ENCODE measurements around the gene C10orf143.

The C10orf143 gene

DNA sequence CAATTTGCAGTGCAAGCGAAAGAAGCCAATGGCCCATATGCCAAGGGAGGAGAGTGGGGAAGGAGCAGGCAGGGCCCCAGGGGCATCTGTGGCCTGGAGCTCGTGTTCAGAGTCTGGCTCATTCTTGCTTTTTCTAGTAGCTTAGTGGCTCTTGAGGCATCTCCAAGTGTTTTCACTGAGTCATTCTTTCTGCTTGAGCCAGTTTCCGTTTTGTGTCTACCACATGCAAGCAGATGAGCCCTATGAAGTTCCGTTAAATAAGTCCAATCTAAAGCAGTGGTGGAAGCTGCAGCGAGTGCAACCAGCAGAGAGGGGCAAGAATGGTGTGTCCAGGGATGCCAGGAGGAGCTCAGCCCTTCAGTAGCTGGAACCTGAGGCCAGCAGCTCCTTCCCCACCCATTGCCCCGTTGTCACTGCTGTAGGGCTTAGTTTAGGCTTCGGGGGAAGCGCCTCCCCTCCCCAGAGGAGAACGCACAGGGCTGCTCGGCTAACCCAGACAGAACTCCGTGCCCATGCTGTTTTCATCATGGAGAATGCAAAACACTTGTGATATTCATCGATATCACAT lies 89.2 kb downstream of the C10orf143 start:
- TF ChIP-seq SP1 (IDR thresholded peaks at IDR 0.05) (no peak), NFRKB (IDR thresholded peaks at IDR 0.05) (no peak), BHLHE40 (IDR thresholded peaks at IDR 0.05; ENCODE audit: borderline replicate concordance) (no peak), ELF4 (IDR thresholded peaks at IDR 0.05) (no peak), TARDBP (IDR thresholded peaks at IDR 0.05) (no peak), ARNT (IDR thresholded peaks at IDR 0.05) (no peak), HDGF (IDR thresholded peaks at IDR 0.05; ENCODE audit: borderline replicate concordance) (no peak), FOXA1 (IDR thresholded peaks at IDR 0.05) (no peak), FOXK2 (IDR thresholded peaks at IDR 0.05) (no peak), FOXM1 (IDR thresholded peaks at IDR 0.05; ENCODE audit: borderline replicate concordance) (no peak), CTBP1 (IDR thresholded peaks at IDR 0.05; ENCODE audit: borderline replicate concordance) (no peak), LEF1 (IDR thresholded peaks at IDR 0.05; ENCODE audit: borderline replicate concordance) (no peak), ZNF384 (IDR thresholded peaks at IDR 0.05) (no peak), L3MBTL2 (conservative IDR thresholded peaks at IDR 0.05) (no peak), SUZ12 (IDR thresholded peaks at IDR 0.05) (no peak)
- TF ChIP-seq, protein P1, sequence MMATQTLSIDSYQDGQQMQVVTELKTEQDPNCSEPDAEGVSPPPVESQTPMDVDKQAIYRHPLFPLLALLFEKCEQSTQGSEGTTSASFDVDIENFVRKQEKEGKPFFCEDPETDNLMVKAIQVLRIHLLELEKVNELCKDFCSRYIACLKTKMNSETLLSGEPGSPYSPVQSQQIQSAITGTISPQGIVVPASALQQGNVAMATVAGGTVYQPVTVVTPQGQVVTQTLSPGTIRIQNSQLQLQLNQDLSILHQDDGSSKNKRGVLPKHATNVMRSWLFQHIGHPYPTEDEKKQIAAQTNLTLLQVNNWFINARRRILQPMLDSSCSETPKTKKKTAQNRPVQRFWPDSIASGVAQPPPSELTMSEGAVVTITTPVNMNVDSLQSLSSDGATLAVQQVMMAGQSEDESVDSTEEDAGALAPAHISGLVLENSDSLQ (IDR thresholded peaks at IDR 0.05): no peak
- POLR2A ChIA-PET: no interaction called here
- DNase-seq (ENCODE audit: extremely low spot score): no peak
- CTCF ChIA-PET: no interaction called here

DNA sequence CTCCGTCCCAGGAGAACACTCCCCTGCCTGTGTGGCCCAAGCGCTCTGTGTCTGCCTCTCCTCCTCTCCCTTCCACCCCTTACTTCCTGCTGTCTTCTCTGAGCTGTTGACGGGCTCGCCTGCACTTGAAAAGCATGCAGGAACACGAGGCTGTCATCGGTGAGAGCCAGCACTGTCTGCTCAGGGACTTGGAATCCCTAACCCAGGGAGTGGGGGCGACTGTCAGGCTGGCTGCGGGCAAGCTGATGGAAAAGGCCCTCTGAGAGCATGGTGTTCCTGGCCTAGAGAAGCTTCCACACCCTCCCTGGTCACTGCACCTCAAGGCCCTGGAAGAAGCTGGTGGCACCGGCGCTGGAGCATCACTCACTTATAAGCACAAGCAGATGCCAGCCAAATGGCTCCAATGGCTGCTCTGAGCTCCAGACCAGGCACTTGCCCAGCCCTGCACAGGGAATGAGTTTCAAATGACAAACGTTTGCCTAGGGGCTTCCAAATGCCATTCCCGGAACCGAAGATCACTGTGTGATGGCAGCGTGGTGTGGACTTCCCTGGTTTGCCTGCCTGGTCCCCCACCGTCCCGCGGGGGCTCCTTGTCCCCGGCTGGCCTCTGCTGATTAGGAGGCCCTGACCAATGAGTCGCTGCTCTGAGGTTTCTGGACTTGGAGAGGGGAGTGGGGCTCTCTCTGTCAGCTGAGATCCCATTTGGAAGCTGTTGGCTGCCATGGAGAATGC lies 89.8 kb downstream of the C10orf143 start:
- DNase-seq (ENCODE audit: extremely low spot score): no peak
- ChIA-PET CTCF (no interaction called here), POLR2A (no interaction called here)
- TF ChIP-seq LEF1 (IDR thresholded peaks at IDR 0.05; ENCODE audit: borderline replicate concordance) (no peak), BHLHE40 (IDR thresholded peaks at IDR 0.05; ENCODE audit: borderline replicate concordance) (no peak), ZNF384 (IDR thresholded peaks at IDR 0.05) (no peak), HDGF (IDR thresholded peaks at IDR 0.05; ENCODE audit: borderline replicate concordance) (no peak), ELF4 (IDR thresholded peaks at IDR 0.05) (no peak), FOXA1 (IDR thresholded peaks at IDR 0.05) (no peak), L3MBTL2 (conservative IDR thresholded peaks at IDR 0.05) (no peak)

DNA sequence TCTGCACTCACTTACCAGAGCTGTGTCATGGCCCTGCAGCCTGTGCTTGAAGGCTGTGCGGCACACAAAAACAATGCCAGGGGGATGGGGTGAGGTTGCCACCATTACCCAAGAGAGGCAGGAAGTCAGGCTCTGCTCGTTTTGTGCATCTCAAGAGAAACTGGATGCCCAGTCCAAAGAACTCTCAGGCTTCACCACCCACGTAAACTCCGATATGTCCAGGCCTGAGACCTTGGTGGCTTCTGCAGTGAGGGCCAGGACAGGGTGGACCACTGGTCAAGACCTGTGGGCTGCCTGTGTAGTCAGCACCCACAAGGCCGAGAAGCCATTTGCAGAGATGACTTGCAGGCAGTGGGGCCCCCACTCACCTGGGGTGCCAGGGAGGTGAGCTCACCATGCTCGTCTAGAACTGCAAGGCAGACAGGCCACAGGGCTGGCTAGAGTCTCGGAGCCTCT lies 91.9 kb downstream of the C10orf143 start:
- ChIA-PET CTCF (no interaction called here), POLR2A (no interaction called here)
- no peak for DNase-seq (ENCODE audit: extremely low spot score)
- TF ChIP-seq ARNT (IDR thresholded peaks at IDR 0.05) (no peak), SP1 (IDR thresholded peaks at IDR 0.05) (no peak), FOXK2 (IDR thresholded peaks at IDR 0.05) (no peak), FOXM1 (IDR thresholded peaks at IDR 0.05; ENCODE audit: borderline replicate concordance) (no peak), NFRKB (IDR thresholded peaks at IDR 0.05) (no peak), L3MBTL2 (conservative IDR thresholded peaks at IDR 0.05) (no peak), TARDBP (IDR thresholded peaks at IDR 0.05) (no peak), ZNF384 (IDR thresholded peaks at IDR 0.05) (no peak), ELF4 (IDR thresholded peaks at IDR 0.05) (no peak), SUZ12 (IDR thresholded peaks at IDR 0.05) (no peak)
- TF ChIP-seq, protein P1 (IDR thresholded peaks at IDR 0.05): no peak

DNA sequence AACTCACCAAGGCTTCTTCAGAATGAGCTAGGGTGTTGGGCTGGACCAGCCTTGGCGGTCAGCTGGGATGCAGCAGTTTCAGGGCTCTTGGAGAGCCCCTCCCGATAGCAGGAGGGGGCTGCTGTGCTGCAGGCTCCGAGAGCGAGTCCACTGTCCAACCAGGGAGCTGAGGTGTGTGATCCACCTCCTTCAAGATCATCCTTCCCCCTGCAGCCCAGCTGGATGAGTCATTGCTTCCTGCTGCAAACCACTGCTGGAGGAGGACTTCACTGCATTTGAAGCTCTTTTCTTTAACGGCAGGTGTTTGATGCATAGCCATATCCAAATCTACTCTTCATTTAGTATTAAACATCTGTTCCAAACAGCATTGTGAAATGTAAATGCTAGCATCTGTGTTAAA lies 92.4 kb downstream of the C10orf143 start:
- TF ChIP-seq HDGF (IDR thresholded peaks at IDR 0.05; ENCODE audit: borderline replicate concordance): no peak
- no peak for TF ChIP-seq TARDBP (IDR thresholded peaks at IDR 0.05)
- TF ChIP-seq CTBP1 (IDR thresholded peaks at IDR 0.05; ENCODE audit: borderline replicate concordance): no peak
- TF ChIP-seq SP1 (IDR thresholded peaks at IDR 0.05): no peak
- no peak for TF ChIP-seq FOXK2 (IDR thresholded peaks at IDR 0.05)
- TF ChIP-seq FOXM1 (IDR thresholded peaks at IDR 0.05; ENCODE audit: borderline replicate concordance): no peak
- TF ChIP-seq L3MBTL2 (conservative IDR thresholded peaks at IDR 0.05): no peak
- no peak for TF ChIP-seq SUZ12 (IDR thresholded peaks at IDR 0.05)
- TF ChIP-seq ZNF384 (IDR thresholded peaks at IDR 0.05): no peak
- TF ChIP-seq ARNT (IDR thresholded peaks at IDR 0.05): no peak
- TF ChIP-seq, protein P1 (IDR thresholded peaks at IDR 0.05): no peak
- TF ChIP-seq FOXA1 (IDR thresholded peaks at IDR 0.05): no peak
- no peak for TF ChIP-seq NFRKB (IDR thresholded peaks at IDR 0.05)
- TF ChIP-seq BHLHE40 (IDR thresholded peaks at IDR 0.05; ENCODE audit: borderline replicate concordance): no peak
- no peak for TF ChIP-seq LEF1 (IDR thresholded peaks at IDR 0.05; ENCODE audit: borderline replicate concordance)
- ChIA-PET CTCF (no interaction called here), POLR2A (no interaction called here)
- no peak for DNase-seq (ENCODE audit: extremely low spot score)

DNA sequence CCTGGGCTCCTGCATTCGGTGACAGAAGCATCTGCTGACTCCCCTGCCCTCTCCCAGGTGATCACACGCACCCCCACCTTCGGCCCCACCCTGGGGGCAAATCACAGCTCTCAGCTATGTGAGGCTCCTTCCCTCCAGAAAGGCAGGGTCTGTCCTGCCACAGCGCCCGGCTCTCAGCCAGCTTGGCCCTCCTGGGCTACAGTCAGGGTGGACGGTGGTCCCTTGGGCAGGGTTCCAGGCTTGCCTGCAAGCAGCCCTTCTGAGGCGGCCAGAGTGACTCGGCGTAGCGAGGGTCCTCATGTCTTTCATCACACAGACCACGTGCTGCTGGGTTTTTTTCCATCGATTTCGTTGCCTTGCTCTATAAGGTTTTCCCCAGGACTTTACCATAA lies 93.0 kb downstream of the C10orf143 start:
- TF ChIP-seq LEF1 (IDR thresholded peaks at IDR 0.05; ENCODE audit: borderline replicate concordance) (no peak), FOXM1 (IDR thresholded peaks at IDR 0.05; ENCODE audit: borderline replicate concordance) (no peak), ARNT (IDR thresholded peaks at IDR 0.05) (no peak)
- CTCF ChIA-PET: no interaction called here
- POLR2A ChIA-PET: no interaction called here
- no peak for DNase-seq (ENCODE audit: extremely low spot score)

DNA sequence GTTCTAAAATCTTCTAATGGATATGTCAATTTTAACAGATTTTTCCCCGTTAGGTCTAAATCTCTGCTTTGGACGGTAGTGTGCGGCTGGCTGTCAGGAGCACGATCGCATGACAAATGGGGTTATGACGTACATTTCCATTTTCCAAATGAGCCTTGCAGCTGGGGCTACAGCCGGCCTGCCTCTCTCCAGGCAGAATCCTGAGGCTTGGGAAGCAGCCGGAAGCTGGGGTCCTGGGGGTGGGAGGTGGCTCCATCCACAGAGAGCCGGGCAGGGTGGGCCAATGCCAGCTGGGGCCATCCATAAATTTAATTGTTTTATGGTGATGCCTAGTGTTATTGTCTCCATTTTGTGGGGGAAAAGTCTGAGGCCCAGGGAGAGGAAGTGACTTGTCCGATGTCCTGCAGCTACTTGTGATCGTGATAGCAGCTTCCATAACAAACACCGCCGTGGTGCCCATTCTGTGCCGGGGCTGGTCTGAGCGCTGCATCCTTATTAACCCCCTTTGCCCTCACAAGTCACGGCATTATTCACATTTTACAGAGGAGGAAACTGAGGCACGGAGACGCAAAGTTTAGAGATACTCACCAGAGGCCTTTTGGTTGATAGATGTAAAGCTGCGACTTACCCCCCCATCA lies 93.5 kb downstream of the C10orf143 start:
- no peak for DNase-seq (ENCODE audit: extremely low spot score)
- TF ChIP-seq FOXK2 (IDR thresholded peaks at IDR 0.05) (no peak), FOXM1 (IDR thresholded peaks at IDR 0.05; ENCODE audit: borderline replicate concordance) (no peak), ZNF384 (IDR thresholded peaks at IDR 0.05) (no peak), ELF4 (IDR thresholded peaks at IDR 0.05) (no peak), CTBP1 (IDR thresholded peaks at IDR 0.05; ENCODE audit: borderline replicate concordance) (no peak), FOXA1 (IDR thresholded peaks at IDR 0.05) (no peak), BHLHE40 (IDR thresholded peaks at IDR 0.05; ENCODE audit: borderline replicate concordance) (no peak), L3MBTL2 (conservative IDR thresholded peaks at IDR 0.05) (no peak), ARNT (IDR thresholded peaks at IDR 0.05) (no peak), NFRKB (IDR thresholded peaks at IDR 0.05) (no peak), HDGF (IDR thresholded peaks at IDR 0.05; ENCODE audit: borderline replicate concordance) (no peak), TARDBP (IDR thresholded peaks at IDR 0.05) (no peak)
- TF ChIP-seq, protein P1 (IDR thresholded peaks at IDR 0.05): no peak
- CTCF ChIA-PET: no interaction called here
- POLR2A ChIA-PET: no interaction called here
